NOMO-1 treated with DMSO at 0.1 percent for 48 hours (cell line): ENCODE measurements around the gene MGP.

Experiments used
- DNase-seq: peaks from one replicate; lab custom pipeline; 2025; ENCODE audit not compliant: unreplicated experiment; lab: John Stamatoyannopoulos, UW

MGP gene

DNA sequence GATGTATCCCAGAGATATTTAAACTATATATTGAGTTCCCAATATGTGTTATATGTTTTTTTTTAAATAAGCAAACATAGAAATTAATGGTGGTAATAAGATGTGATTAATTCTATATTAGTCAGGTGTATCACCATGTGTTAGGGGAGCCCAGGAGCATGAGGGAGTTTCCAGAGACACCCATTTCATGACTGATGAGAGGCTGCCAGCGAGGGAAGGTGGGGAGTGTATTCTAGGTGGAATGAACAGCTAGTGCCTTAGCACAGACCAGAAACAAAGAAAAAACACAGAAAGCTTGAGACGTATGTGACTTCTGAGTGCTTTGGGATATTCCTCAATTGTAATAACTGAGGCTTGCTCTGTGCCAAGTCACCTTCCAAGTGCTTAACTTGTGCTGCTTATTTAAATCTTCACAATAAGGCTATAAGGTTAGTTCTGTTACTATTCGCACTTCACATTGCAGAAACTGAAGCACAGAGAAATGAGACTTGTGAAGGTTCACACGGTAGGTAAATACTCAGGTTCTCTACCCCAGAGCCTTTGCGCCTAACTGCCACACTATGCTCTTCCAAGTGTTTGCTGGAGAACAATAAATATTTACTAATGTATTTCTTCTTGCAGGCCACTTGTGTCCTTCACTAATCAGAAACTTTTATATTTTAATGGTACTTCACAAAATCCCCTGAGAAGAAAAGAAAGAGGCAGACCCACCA is 17.9 kb upstream of the MGP start:
- no peak for DNase-seq

DNA sequence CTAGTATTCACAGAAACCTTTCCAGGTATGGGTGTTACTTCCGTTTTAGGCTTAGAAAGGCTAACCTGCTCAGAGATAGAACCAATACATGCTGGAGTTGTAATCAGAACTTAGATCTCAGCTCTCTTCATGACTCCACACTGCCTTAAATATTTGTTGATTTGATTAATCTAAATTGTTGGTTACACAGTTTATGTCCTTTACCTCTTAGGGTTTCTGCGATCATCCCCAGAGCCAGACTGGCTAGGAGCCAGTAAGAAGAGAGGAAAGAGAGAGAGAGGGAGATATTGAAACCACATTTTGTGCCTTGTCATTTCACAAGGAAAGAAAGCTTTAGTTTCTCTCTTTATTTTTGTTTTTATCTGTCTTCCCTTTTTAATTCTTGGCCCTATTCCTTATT is 16.8 kb upstream of the MGP start:
- no peak for DNase-seq

DNA sequence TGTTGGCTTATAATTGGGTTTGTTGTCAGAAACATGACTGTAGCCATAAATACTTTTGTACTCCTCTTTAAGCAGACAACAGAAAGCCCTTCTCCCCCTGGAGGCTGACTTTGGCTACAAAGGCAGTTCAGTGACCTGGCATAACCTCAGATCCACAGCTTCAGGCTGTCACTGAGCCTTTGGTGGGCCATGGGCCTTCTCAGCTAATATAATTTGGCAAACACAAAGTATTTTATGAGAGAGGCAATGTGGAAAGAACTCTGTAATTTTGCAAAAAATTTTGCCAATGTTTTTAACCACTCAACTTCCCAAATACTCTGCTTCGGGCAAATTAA is 15.5 kb upstream of the MGP start:
- DNase-seq, result peak; percentile 14

DNA sequence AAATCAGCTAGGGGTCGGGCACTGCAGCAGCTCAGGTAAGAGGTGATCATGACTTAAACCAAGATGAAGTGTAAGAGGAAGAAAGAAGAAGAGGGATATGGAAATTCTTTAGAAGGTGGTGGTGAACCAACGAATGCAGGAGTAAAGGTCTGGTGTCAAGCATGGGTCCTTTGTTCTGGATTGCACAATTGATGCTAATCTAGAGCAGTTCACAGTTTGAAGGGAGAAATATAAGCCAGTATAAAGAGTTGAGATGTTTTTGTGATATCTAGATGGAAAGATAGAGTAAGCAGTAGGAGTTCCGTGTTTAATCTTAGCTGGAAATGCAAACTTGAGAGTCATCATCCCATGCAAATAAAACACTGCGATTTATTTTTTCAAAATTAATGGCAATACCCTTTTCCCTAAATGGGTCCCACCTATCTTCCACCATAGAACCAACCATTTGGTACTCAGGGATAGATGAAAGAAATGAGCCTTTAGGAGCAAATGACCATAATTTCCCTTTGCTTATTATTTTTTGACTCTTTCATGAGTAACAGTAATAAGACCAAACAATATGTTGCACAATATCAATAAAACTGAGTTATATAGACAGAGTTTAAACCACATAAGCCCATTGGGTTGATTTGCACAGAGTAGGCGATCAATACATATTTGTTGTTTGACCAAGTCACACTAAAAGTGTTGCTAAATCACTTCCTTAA is 15.0 kb upstream of the MGP start:
- no peak for DNase-seq

GRCh38 chr12:14896521-14897169 is 11.0 kb upstream of the MGP start:
- no peak for DNase-seq

- DNase-seq, result no peak
These were observed 8.0 kb upstream of the MGP start for GRCh38 chr12:14893506-14894250.

DNA sequence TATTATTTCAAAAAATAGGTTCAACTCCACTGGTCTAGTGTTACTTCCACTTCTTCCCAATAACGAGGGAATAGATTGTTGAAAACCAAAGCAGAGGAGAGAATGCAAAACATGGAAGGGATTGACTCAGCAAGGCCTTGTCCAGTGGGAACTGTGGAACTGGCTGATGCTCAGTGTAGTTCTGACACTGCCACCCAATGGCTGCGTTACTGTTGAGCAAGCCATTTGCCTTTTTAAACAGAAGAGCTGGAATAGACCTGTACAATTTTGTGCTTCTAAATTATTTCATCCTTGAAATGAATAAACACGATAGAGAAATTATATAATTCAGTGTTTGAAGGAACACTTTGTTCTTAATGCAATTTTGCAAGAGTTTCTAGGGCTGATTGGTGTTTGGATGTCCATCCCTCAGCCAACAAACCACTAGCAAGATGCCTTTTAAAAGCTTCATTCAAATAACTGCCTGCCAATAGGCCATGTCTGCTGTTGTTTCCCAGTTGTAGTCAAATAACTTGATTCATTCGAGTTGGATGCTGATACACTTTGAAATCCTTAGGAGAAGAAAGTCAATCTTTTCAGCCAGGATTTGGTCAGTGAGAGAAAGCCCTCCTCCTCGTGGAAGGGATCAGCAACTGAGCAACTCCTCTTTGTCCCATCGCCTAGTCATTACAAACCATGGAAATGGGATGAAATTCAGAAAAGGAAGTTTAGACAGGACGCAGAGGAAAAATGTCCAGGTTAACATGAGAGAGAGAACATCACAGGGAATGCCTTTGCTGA is 7.3 kb upstream of the MGP start:
- no peak for DNase-seq

- no peak for DNase-seq
These were observed 5.0 kb upstream of the MGP start for GRCh38 chr12:14890701-14891100.

DNA sequence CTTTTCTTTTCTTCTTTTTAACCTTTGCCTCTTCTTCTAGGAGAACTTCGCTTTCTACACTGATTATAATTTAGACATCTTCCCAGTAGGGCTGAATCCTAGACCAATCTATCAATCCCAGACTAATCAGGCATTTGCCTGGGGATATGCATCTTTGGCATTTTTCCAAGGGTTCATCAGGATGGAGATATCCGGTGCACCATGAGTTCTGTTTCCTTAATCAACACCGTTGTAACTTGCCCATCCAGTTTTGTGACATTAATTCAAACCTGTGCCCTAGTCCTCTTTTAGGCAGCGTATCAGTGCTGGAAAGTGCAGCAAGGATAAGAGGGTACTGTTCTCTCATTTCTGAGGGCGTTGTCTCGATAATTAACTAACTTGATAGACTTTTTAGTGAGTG is 617 bp upstream of the MGP start:
- no peak for DNase-seq

GRCh38 chr12:14884458-14884878 is 1.2 kb downstream of the MGP start:
- DNase-seq, result peak; percentile 90

GRCh38 chr12:14883686-14884085 is 2.0 kb downstream of the MGP start:
- no peak for DNase-seq

DNA sequence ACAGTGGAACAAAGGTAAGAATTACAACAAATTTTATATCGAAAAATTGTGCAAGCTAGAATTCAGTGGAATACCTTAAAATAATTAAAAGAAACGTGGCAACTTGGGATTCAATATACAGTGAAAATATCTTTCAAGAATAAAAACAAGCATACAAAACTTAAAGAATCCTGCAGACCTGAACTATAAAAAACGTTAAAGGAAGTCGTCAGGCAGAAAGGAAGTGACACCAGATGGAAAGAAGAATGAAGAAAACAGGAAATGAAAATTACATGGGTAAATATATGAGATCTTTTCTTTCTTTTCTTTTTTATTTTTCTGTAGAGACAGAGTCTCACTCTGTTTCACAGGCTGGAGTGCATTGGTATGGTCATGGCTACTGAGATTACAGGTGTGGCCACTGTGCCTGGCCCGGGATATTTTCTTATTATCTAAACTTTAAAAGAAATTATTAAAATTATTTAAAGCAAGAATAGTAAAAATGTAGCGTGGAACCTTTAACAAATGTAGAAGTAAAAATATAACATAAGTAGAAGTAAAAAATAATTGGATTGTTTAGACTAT is 4.7 kb downstream of the MGP start:
- peak; percentile 41 for DNase-seq

DNA sequence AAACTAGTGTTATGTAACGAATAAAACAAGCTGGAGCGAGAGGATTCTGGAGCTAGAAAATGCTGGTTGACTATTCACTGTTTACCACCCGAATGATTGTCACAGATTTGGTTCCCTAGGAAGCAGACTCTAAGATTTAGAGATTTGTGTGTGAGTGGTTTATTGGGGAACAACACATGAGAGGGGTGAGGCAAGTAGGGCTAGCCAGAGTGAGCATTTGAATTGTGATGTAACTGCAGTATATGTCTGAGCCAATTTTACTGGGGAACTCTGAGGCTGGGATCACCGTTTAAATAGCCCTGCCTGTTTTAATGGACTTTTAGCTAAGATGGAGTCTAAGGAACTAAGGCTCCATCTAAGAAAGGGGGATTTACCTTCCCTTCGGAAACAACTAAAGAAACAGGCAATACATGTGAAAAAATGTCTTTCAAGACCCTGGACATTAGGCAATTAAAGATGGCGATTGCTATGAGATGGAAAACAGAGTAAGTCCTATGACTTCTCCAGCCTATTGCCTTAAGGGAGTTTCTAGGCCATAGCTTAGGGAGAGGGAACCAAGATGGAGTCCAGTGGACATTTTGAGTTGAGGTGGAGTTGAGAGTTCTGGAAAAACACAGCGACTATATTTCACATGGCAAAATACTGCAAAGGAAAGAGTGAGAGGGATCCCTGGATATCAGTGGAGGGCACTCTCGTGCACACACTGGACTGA is 6.3 kb downstream of the MGP start:
- DNase-seq, result no peak

- DNase-seq, result no peak
These were observed 7.2 kb downstream of the MGP start for GRCh38 chr12:14878488-14878887.

DNA sequence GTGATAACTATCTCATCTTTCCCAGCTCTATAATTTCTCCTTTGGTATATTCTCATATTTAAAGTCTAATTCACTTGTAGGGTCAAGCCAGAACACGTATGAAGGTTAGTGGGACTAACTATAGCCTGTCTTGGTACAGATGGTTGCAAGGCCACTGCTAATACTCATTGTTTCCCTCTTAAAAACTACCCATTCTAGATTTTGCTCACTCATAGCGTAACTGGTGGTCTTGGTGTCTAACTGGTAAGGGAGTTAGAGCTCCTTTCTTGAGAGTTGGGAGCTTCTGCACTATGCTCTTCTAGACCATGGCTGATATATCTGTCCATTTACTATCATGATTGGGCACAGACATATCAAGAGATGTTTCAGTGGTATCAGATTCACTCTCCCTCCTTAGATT is 8.8 kb downstream of the MGP start:
- no peak for DNase-seq

DNA sequence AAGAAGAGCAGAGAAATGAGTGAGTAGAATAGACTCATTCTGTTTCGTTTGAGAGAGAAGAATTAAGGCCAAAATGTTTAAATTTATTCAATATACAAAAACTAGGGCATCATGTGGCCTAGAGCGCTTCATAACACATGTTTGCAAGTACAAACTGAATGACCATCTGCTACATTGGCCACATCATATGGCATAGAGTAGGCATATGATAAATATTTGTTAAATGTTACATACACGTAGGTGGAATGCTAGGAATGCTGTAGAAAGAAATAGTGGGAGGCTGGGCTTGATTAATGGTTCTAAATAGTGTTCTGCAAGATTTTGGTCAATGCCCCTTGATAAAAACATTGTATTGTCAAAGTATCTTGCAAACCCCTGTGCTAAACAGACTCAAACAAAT is 10.8 kb downstream of the MGP start:
- DNase-seq, result no peak

DNA sequence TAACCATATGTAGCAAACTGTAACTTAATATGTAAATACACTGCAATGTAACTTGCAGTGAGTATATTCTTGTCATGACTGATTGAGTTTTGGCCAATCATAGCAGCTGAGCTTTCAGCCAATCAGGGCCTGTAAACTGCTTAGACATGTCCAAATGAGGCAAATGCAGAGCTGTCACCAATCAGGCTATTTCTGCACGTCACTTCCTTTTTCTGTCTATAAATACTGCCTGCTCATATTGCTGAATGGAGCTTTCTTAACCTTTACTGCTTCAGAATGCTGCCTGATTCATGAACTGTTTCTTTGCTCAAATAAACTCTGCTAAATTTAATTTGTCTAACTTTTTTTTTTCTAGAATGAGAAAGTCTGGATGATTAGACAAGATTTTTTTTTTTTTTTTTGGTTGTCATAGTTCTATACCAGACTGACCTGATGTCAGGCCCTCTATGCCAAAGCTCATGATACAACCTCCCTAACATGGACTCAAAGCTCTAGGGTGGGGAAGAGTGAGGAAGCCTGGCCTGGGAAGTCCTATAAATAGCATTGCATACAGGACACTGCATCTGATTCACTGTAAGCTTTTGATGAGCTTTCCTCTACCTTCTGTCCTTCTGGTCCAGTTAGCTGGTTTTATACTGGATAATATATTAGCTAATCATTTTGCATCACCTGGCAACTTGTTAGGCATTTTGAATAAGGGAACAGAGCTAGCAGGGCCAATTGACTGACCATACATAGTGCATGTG is 12.0 kb downstream of the MGP start:
- peak; percentile 43 for DNase-seq

DNA sequence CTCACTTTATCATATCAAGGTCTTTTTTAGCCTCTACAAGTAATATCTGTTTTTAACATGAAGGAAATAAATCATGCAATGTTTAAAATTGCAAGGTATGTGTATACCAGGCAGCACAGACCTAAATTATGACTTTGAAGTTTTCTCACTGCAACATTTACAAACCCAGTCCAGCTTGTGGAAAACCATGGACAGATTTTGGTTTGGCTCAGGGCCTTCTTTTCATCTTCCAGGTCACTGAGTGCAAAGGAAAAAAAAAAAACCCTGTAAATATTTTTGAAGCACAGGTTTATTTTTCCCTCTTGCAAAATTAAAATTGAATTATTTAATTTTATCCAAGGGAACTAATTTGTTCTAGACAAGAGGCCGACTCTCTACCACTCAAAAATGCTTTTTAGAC is 13.8 kb downstream of the MGP start:
- DNase-seq, result no peak

GRCh38 chr12:14871247-14871646 is 14.4 kb downstream of the MGP start:
- no peak for DNase-seq
